ENCODE data around the gene ZDHHC5. TPM values are rescaled to one million over a fixed set of nuclear protein-coding genes. Genes with fewer than 3 reads are reported as not detected.
A peak's percentile ranks its signal among the peaks of the same experiment; 100 is the strongest.

The ZDHHC5 gene
- total and polyA plus RNA-seq, 2 of the 13 experiments (the other 11 are each of a cell fraction or from before 2014, with no cell fraction given): 26.6 to 34.0 TPM

- TF ChIP-seq BCL3 (CRISPR knock-in tag; IDR thresholded peaks at IDR 0.05) (no peak), JUND (CRISPR knock-in tag; IDR thresholded peaks at IDR 0.05) (no peak), CERS6 (CRISPR knock-in tag; IDR thresholded peaks at IDR 0.05) (no peak), ZNF687 (CRISPR knock-in tag; IDR thresholded peaks at IDR 0.05) (peak; percentile 32), RFXANK (CRISPR knock-in tag; IDR thresholded peaks at IDR 0.05) (no peak), ETS1 (CRISPR knock-in tag; IDR thresholded peaks at IDR 0.05) (no peak), ZEB1 (IDR thresholded peaks at IDR 0.05; ENCODE audit: insufficient replicate concordance, low read depth) (no peak), ZIK1 (CRISPR knock-in tag; IDR thresholded peaks at IDR 0.05; ENCODE audit: borderline replicate concordance, low read depth) (no peak), TAF1 (CRISPR knock-in tag; IDR thresholded peaks at IDR 0.05) (peak; percentile 48), MLX (CRISPR knock-in tag; IDR thresholded peaks at IDR 0.05) (no peak), PATZ1 (CRISPR knock-in tag; IDR thresholded peaks at IDR 0.05) (peak; percentile 48; the same call in 1 of the 2 replicates), REST (IDR thresholded peaks at IDR 0.05; ENCODE audit: borderline replicate concordance in 1 of 2, low read depth in 1 of 2, low read length in 2 of 2) (no peak), RBFOX2 (IDR thresholded peaks at IDR 0.05; ENCODE audit: low read depth, low read length) (peak; percentile 42; the same call in 1 of the 2 replicates), ZNF672 (CRISPR knock-in tag; IDR thresholded peaks at IDR 0.05) (no peak)
Observed at GRCh38 chr11:57638005-57638781, 29.7 kb upstream of the ZDHHC5 start (continued).
